A549 (cell line): ENCODE data around the gene WNK4. TPM values are rescaled to one million over a fixed set of nuclear protein-coding genes. Genes with fewer than 3 reads are reported as not detected.

Experiments
- ATAC-seq, 2 experiments: fragments of 200-7000 bp in 1 of 2; fragments of >200 bp in 1 of 2; cut with Nextera tagmentation in 1 of 2; cut with Tn5 transposase in 1 of 2; 3 replicates each; pipeline versions ENCODE4 v1.8.0 to v1.9.1; 2018 to 2020; ENCODE audit warnings: mild to moderate bottlenecking in 1 of 2, moderate library complexity in 1 of 2
- CTCF ChIA-PET: fragments of 300-600 bp; sonication (Branson Sonifier 250); formaldehyde crosslinking; extraction: SDS; loops from one replicate; lab custom pipeline; 2021; ENCODE audit warnings: antibody characterized with exemption, inconsistent platforms; lab: Yijun Ruan, JAX
- POLR2A ChIA-PET: fragments of 350-600 bp; formaldehyde crosslinking; extraction: SDS; loops from one replicate; lab custom pipeline; 2021; ENCODE audit warnings: antibody characterized with exemption, inconsistent platforms; lab: Yijun Ruan, JAX
- DNase-seq, 2 experiments: peaks; one replicate each; pipeline versions ENCODE4 v3.0.0 to v3.0.0-alpha.2; 2011 to 2016; ENCODE audit warnings: low read depth in 1 of 2, low spot score in 1 of 2
- FAIRE-seq: peaks from 2 replicates; lab custom pipeline; 2011; peaks lifted over from hg19 to GRCh38; lab: Jason Lieb, UNC
- H3K27ac ChIP-seq, 2 experiments: fragments of >200 bp; sonication (Bioruptor Twin); formaldehyde crosslinking; 3 replicates each; pipeline ENCODE4 v1.5.1; 2016 to 2017
- H3K4me1 ChIP-seq: fragments of >200 bp; sonication (Bioruptor Twin); formaldehyde crosslinking; 3 replicates; pipeline ENCODE4 v1.6.1; 2016
- H3K4me2 ChIP-seq: fragments of >200 bp; sonication (Bioruptor Twin); formaldehyde crosslinking; 3 replicates; pipeline ENCODE4 v1.6.1; 2016
- H3K4me3 ChIP-seq: fragments of >200 bp; sonication (Bioruptor Twin); formaldehyde crosslinking; 3 replicates; pipeline ENCODE4 v1.5.1; 2016
- H3K9me3 ChIP-seq: fragments of >200 bp; sonication (Bioruptor Twin); formaldehyde crosslinking; 3 replicates; pipeline ENCODE4 v1.6.1; 2016
- CHD2 ChIP-seq: fragments of 150-350 bp; IDR thresholded peaks from 2 replicates; pipeline ENCODE4 v1.6.1; 2014; ENCODE audit warnings: low read length; ENCODE audit not compliant: partially characterized antibody
- CHD4 ChIP-seq: fragments of 200-600 bp; sonication (generic); IDR thresholded peaks from 2 replicates; pipeline ENCODE4 v1.6.1; 2016; ENCODE audit warnings: antibody characterized with exemption, mild to moderate bottlenecking, borderline replicate concordance
- CTCF ChIP-seq: fragments of >200 bp; sonication (Bioruptor Twin); formaldehyde crosslinking; IDR thresholded peaks from 3 replicates; pipeline ENCODE4 v1.5.1; 2016
- E2F6 ChIP-seq: IDR thresholded peaks from 2 replicates; pipeline ENCODE4 v1.6.1; 2012; ENCODE audit warnings: low read depth, borderline replicate concordance
- EP300 ChIP-seq, 2 experiments: fragments of >200 bp; sonication (Bioruptor Twin); formaldehyde crosslinking; IDR thresholded peaks; 2 replicates in 1 of 2; 3 replicates in 1 of 2; pipeline ENCODE4 v1.6.1; 2016 to 2017
- ESRRA ChIP-seq: fragments of 150-350 bp; IDR thresholded peaks from 2 replicates; pipeline ENCODE4 v1.6.1; 2014; ENCODE audit warnings: mild to moderate bottlenecking, low read length, borderline replicate concordance
- HDAC2 ChIP-seq: fragments of 200-600 bp; sonication (generic); IDR thresholded peaks from 2 replicates; pipeline ENCODE4 v1.6.1; 2016
- KDM5A ChIP-seq: fragments of 200-600 bp; sonication (generic); IDR thresholded peaks from 2 replicates; pipeline ENCODE4 v1.6.1; 2016; ENCODE audit warnings: antibody characterized with exemption, mild to moderate bottlenecking
- NFE2L2 ChIP-seq: fragments of 150-350 bp; conservative IDR thresholded peaks from 2 replicates; pipeline ENCODE4 v1.6.1; 2014; ENCODE audit warnings: low read length
- RNF2 ChIP-seq: fragments of 200-600 bp; sonication (generic); IDR thresholded peaks from 2 replicates; pipeline ENCODE4 v1.6.1; 2016; ENCODE audit warnings: low read depth, mild to moderate bottlenecking, antibody characterized with exemption, moderate library complexity, borderline replicate concordance
- SREBF2 ChIP-seq: fragments of 450-650 bp; IDR thresholded peaks from 2 replicates; pipeline ENCODE4 v1.6.1; 2014; ENCODE audit warnings: mild to moderate bottlenecking, moderate library complexity
- USF2 ChIP-seq: fragments of 450-650 bp; IDR thresholded peaks from 2 replicates; pipeline ENCODE4 v1.6.1; 2014; ENCODE audit warnings: antibody characterized with exemption
- ZC3H11A ChIP-seq: fragments of 450-650 bp; IDR thresholded peaks from 2 replicates; pipeline ENCODE4 v1.6.1; 2014; ENCODE audit warnings: antibody characterized with exemption, mild to moderate bottlenecking
- WGBS: methylation state at CpG from one replicate; pipeline ENCODE4 v1.1.6; 2017; ENCODE audit errors: missing lambda C conversion rate; 5-methylcytosine and 5-hydroxymethylcytosine counted together
- polyA plus RNA-seq, 4 experiments: library from polyadenylated mRNA; depleted of rRNA in 3 of 4; stranded (reverse); fragments of >200 nt; fragmentation: RNase III in 1 of 4; extraction: RNeasy Plus Mini Kit Qiagen cat#74134 plus additional on column Dnase treatment in 1 of 4; gene quantifications; 2 replicates in 3 of 4; 3 replicates in 1 of 4; pipeline ENCODE4 v1.2.3, GENCODE V29; 2011 to 2017
- small RNA-seq, 6 experiments: library from RNA; depleted of rRNA; stranded (forward); fragments of <200 nt; gene quantifications; one replicate each; pipeline ENCODE3, GENCODE V24; 2012

WNK4 gene
- polyA plus RNA-seq, 2 of the 4 experiments (the other 2 are of a cell fraction): 1.1 to 1.5 TPM

- CTCF ChIA-PET: interaction anchor here (0.9 to 20.4 kb wide), 13 partner anchors 8 to 151 kb away, joined by 3 to 372 read pairs (median 33); partner anchors contain the start of genes BECN1, PSME3 and RPL27
- Histone ChIP-seq H3K27ac (0 out of 6 replicates have a peak overlapping the region, but pooled peaks of 1 of the 2 experiments have one; percentile 2), H3K4me1 (no peaks in the 10 kb centered on the region), H3K4me2 (no peak overlapping the region), H3K4me3 (no peak overlapping the region), H3K9me3 (no peaks in the 10 kb centered on the region)
- TF ChIP-seq ESRRA (no peak), CTCF (no peak), CHD2 (no peak), KDM5A (no peak), ZC3H11A (no peak), E2F6 (no peak), SREBF2 (no peak), USF2 (no peak), EP300 (IDR thresholded peaks at IDR 0.05) (no peak), RNF2 (no peak), HDAC2 (no peak), NFE2L2 (no peak), CHD4 (no peak)
- POLR2A ChIA-PET: interaction anchor here (0.7 to 1.0 kb wide), 2 partner anchors 22 to 176 kb away, joined by 3 to 12 read pairs; partner anchors contain the start of genes BECN1 and VAT1
- DNase-seq: no peak
- WGBS: 91% methylated on average over 6 of the region's 7 CpGs
- no peak for ATAC-seq
- no peak for FAIRE-seq
Measured at GRCh38 chr17:42845918-42846593, 65.6 kb downstream of the WNK4 start.

Small RNAs within 50 kb of the gene (small RNA-seq; reads per million reads assigned to genes)
- gene HMGN2P15: 0 reads per million in 6 experiments
- 0 to 0.08 (median 0) reads per million in 6 experiments for gene MIR6781

Other genes with a start within 250 kb of the WNK4 start
- 17.8 and 18.0 TPM in 2 replicates for gene NAGLU, start 244.4 kb upstream of the WNK4 start, polyA plus RNA-seq (2011; rRNA removed)
- gene NAGLU, start 244.4 kb upstream of the WNK4 start, polyA plus RNA-seq (2017; fragmentation: RNase III; extraction: RNeasy Plus Mini Kit Qiagen cat#74134 plus additional on column Dnase treatment): 28.2 to 34.5 TPM (median 34.0 TPM) in 3 replicates
- gene HSD17B1, start 227.7 kb upstream of the WNK4 start, polyA plus RNA-seq (2011; rRNA removed): 0.40 and 0.49 TPM in 2 replicates
- 1.2 to 1.9 TPM (median 1.5 TPM) in 3 replicates for gene HSD17B1, start 227.7 kb upstream of the WNK4 start, polyA plus RNA-seq (2017; fragmentation: RNase III; extraction: RNeasy Plus Mini Kit Qiagen cat#74134 plus additional on column Dnase treatment)
- 65.4 and 77.5 TPM in 2 replicates for gene COASY, start 218.5 kb upstream of the WNK4 start, polyA plus RNA-seq (2011; rRNA removed)
- gene COASY, start 218.5 kb upstream of the WNK4 start, polyA plus RNA-seq (2017; fragmentation: RNase III; extraction: RNeasy Plus Mini Kit Qiagen cat#74134 plus additional on column Dnase treatment): 103 to 113 TPM (median 112 TPM) in 3 replicates
- gene MLX, start 213.5 kb upstream of the WNK4 start, polyA plus RNA-seq (2011; rRNA removed): 48.0 and 48.6 TPM in 2 replicates
- gene MLX, start 213.5 kb upstream of the WNK4 start, polyA plus RNA-seq (2017; fragmentation: RNase III; extraction: RNeasy Plus Mini Kit Qiagen cat#74134 plus additional on column Dnase treatment): 46.3 to 48.1 TPM (median 47.0 TPM) in 3 replicates
- 17.8 and 26.1 TPM in 2 replicates for gene PSMC3IP, start 202.9 kb upstream of the WNK4 start, polyA plus RNA-seq (2011; rRNA removed)
- gene PSMC3IP, start 202.9 kb upstream of the WNK4 start, polyA plus RNA-seq (2017; fragmentation: RNase III; extraction: RNeasy Plus Mini Kit Qiagen cat#74134 plus additional on column Dnase treatment): 37.3 to 40.7 TPM (median 37.9 TPM) in 3 replicates
- gene RETREG3, start 171.2 kb upstream of the WNK4 start, polyA plus RNA-seq (2011; rRNA removed): 28.3 and 45.9 TPM in 2 replicates
- 19.4 to 24.2 TPM (median 22.6 TPM) in 3 replicates for gene RETREG3, start 171.2 kb upstream of the WNK4 start, polyA plus RNA-seq (2017; fragmentation: RNase III; extraction: RNeasy Plus Mini Kit Qiagen cat#74134 plus additional on column Dnase treatment)
- 73.3 and 79.3 TPM in 2 replicates for gene TUBG1, start 170.9 kb upstream of the WNK4 start, polyA plus RNA-seq (2011; rRNA removed)
- 151 to 161 TPM (median 156 TPM) in 3 replicates for gene TUBG1, start 170.9 kb upstream of the WNK4 start, polyA plus RNA-seq (2017; fragmentation: RNase III; extraction: RNeasy Plus Mini Kit Qiagen cat#74134 plus additional on column Dnase treatment)
- gene TUBG2, start 121.3 kb upstream of the WNK4 start, polyA plus RNA-seq (2011; rRNA removed): 14.9 and 18.6 TPM in 2 replicates
- gene TUBG2, start 121.3 kb upstream of the WNK4 start, polyA plus RNA-seq (2017; fragmentation: RNase III; extraction: RNeasy Plus Mini Kit Qiagen cat#74134 plus additional on column Dnase treatment): 27.1 to 36.1 TPM (median 30.6 TPM) in 3 replicates
- gene PLEKHH3, start 103.6 kb upstream of the WNK4 start, polyA plus RNA-seq (2011; rRNA removed): 5.3 and 5.5 TPM in 2 replicates
- 12.3 to 15.5 TPM (median 14.0 TPM) in 3 replicates for gene PLEKHH3, start 103.6 kb upstream of the WNK4 start, polyA plus RNA-seq (2017; fragmentation: RNase III; extraction: RNeasy Plus Mini Kit Qiagen cat#74134 plus additional on column Dnase treatment)
- gene CCR10, start 98.8 kb upstream of the WNK4 start, polyA plus RNA-seq (2011; rRNA removed): 0.19 and 0.23 TPM in 2 replicates
- gene CCR10, start 98.8 kb upstream of the WNK4 start, polyA plus RNA-seq (2017; fragmentation: RNase III; extraction: RNeasy Plus Mini Kit Qiagen cat#74134 plus additional on column Dnase treatment): 0.59 to 0.73 TPM (median 0.66 TPM) in 3 replicates
- gene CNTNAP1, start 98.1 kb upstream of the WNK4 start, polyA plus RNA-seq (2011; rRNA removed): 8.2 and 8.8 TPM in 2 replicates
- gene CNTNAP1, start 98.1 kb upstream of the WNK4 start, polyA plus RNA-seq (2017; fragmentation: RNase III; extraction: RNeasy Plus Mini Kit Qiagen cat#74134 plus additional on column Dnase treatment): 6.3 to 7.1 TPM (median 7.1 TPM) in 3 replicates
- gene EZH1, start 35.6 kb upstream of the WNK4 start, polyA plus RNA-seq (2011; rRNA removed): 35.4 and 41.1 TPM in 2 replicates
- gene EZH1, start 35.6 kb upstream of the WNK4 start, polyA plus RNA-seq (2017; fragmentation: RNase III; extraction: RNeasy Plus Mini Kit Qiagen cat#74134 plus additional on column Dnase treatment): 20.1 to 21.7 TPM (median 21.5 TPM) in 3 replicates
- 0.49 and 1.2 TPM in 2 replicates for gene RAMP2, start 19.4 kb upstream of the WNK4 start, polyA plus RNA-seq (2011; rRNA removed)
- gene RAMP2, start 19.4 kb upstream of the WNK4 start, polyA plus RNA-seq (2017; fragmentation: RNase III; extraction: RNeasy Plus Mini Kit Qiagen cat#74134 plus additional on column Dnase treatment): 0.30 to 1.0 TPM (median 0.87 TPM) in 3 replicates
- gene VPS25, start 7.2 kb upstream of the WNK4 start, polyA plus RNA-seq (2011; rRNA removed): 143 and 173 TPM in 2 replicates
- 118 to 132 TPM (median 119 TPM) in 3 replicates for gene VPS25, start 7.2 kb upstream of the WNK4 start, polyA plus RNA-seq (2017; fragmentation: RNase III; extraction: RNeasy Plus Mini Kit Qiagen cat#74134 plus additional on column Dnase treatment)
- gene COA3, start 18.1 kb downstream of the WNK4 start, polyA plus RNA-seq (2011; rRNA removed): 126 and 170 TPM in 2 replicates
- gene COA3, start 18.1 kb downstream of the WNK4 start, polyA plus RNA-seq (2017; fragmentation: RNase III; extraction: RNeasy Plus Mini Kit Qiagen cat#74134 plus additional on column Dnase treatment): 127 to 131 TPM (median 130 TPM) in 3 replicates
- gene CNTD1, start 18.3 kb downstream of the WNK4 start, polyA plus RNA-seq (2011; rRNA removed): 0.06 and 0.07 TPM in 2 replicates
- gene CNTD1, start 18.3 kb downstream of the WNK4 start, polyA plus RNA-seq (2017; fragmentation: RNase III; extraction: RNeasy Plus Mini Kit Qiagen cat#74134 plus additional on column Dnase treatment): 0.10 to 0.47 TPM (median 0.17 TPM) in 3 replicates
- 125 and 138 TPM in 2 replicates for gene BECN1, start 43.7 kb downstream of the WNK4 start, polyA plus RNA-seq (2011; rRNA removed)
- 98.9 to 103 TPM (median 99.8 TPM) in 3 replicates for gene BECN1, start 43.7 kb downstream of the WNK4 start, polyA plus RNA-seq (2017; fragmentation: RNase III; extraction: RNeasy Plus Mini Kit Qiagen cat#74134 plus additional on column Dnase treatment)
- gene PSME3, start 52.8 kb downstream of the WNK4 start, polyA plus RNA-seq (2011; rRNA removed): 220 and 257 TPM in 2 replicates
- 214 to 241 TPM (median 223 TPM) in 3 replicates for gene PSME3, start 52.8 kb downstream of the WNK4 start, polyA plus RNA-seq (2017; fragmentation: RNase III; extraction: RNeasy Plus Mini Kit Qiagen cat#74134 plus additional on column Dnase treatment)
- 2.7 and 3.0 TPM in 2 replicates for gene AOC2, start 64.0 kb downstream of the WNK4 start, polyA plus RNA-seq (2011; rRNA removed)
- gene AOC2, start 64.0 kb downstream of the WNK4 start, polyA plus RNA-seq (2017; fragmentation: RNase III; extraction: RNeasy Plus Mini Kit Qiagen cat#74134 plus additional on column Dnase treatment): 1.7 to 1.9 TPM (median 1.8 TPM) in 3 replicates
- 1.4 and 1.6 TPM in 2 replicates for gene AOC3, start 70.6 kb downstream of the WNK4 start, polyA plus RNA-seq (2011; rRNA removed)
- gene AOC3, start 70.6 kb downstream of the WNK4 start, polyA plus RNA-seq (2017; fragmentation: RNase III; extraction: RNeasy Plus Mini Kit Qiagen cat#74134 plus additional on column Dnase treatment): 0.79 to 1.1 TPM (median 0.97 TPM) in 3 replicates
- not detected in 2 replicates for gene G6PC1, start 120.2 kb downstream of the WNK4 start, polyA plus RNA-seq (2011; rRNA removed)
- not detected in 3 replicates for gene G6PC1, start 120.2 kb downstream of the WNK4 start, polyA plus RNA-seq (2017; fragmentation: RNase III; extraction: RNeasy Plus Mini Kit Qiagen cat#74134 plus additional on column Dnase treatment)
- gene AARSD1, start 183.8 kb downstream of the WNK4 start, polyA plus RNA-seq (2011; rRNA removed): 56.9 and 66.6 TPM in 2 replicates
- 70.7 to 82.0 TPM (median 73.0 TPM) in 3 replicates for gene AARSD1, start 183.8 kb downstream of the WNK4 start, polyA plus RNA-seq (2017; fragmentation: RNase III; extraction: RNeasy Plus Mini Kit Qiagen cat#74134 plus additional on column Dnase treatment)
- 1.0 and 1.8 TPM in 2 replicates for gene PTGES3L, start 199.5 kb downstream of the WNK4 start, polyA plus RNA-seq (2011; rRNA removed)
- 2.7 to 3.5 TPM (median 3.2 TPM) in 3 replicates for gene PTGES3L, start 199.5 kb downstream of the WNK4 start, polyA plus RNA-seq (2017; fragmentation: RNase III; extraction: RNeasy Plus Mini Kit Qiagen cat#74134 plus additional on column Dnase treatment)
- 19.1 and 21.4 TPM in 2 replicates for gene RUNDC1, start 200.0 kb downstream of the WNK4 start, polyA plus RNA-seq (2011; rRNA removed)
- 18.7 to 19.7 TPM (median 19.5 TPM) in 3 replicates for gene RUNDC1, start 200.0 kb downstream of the WNK4 start, polyA plus RNA-seq (2017; fragmentation: RNase III; extraction: RNeasy Plus Mini Kit Qiagen cat#74134 plus additional on column Dnase treatment)
- gene RPL27, start 217.8 kb downstream of the WNK4 start, polyA plus RNA-seq (2011; rRNA removed): 5,588 and 5,746 TPM in 2 replicates
- gene RPL27, start 217.8 kb downstream of the WNK4 start, polyA plus RNA-seq (2017; fragmentation: RNase III; extraction: RNeasy Plus Mini Kit Qiagen cat#74134 plus additional on column Dnase treatment): 2,894 to 2,977 TPM (median 2,925 TPM) in 3 replicates
- gene IFI35, start 226.2 kb downstream of the WNK4 start, polyA plus RNA-seq (2011; rRNA removed): 20.2 and 21.3 TPM in 2 replicates
- 10.6 to 12.9 TPM (median 10.8 TPM) in 3 replicates for gene IFI35, start 226.2 kb downstream of the WNK4 start, polyA plus RNA-seq (2017; fragmentation: RNase III; extraction: RNeasy Plus Mini Kit Qiagen cat#74134 plus additional on column Dnase treatment)
- 167 and 169 TPM in 2 replicates for gene VAT1, start 241.8 kb downstream of the WNK4 start, polyA plus RNA-seq (2011; rRNA removed)
- 117 to 153 TPM (median 149 TPM) in 3 replicates for gene VAT1, start 241.8 kb downstream of the WNK4 start, polyA plus RNA-seq (2017; fragmentation: RNase III; extraction: RNeasy Plus Mini Kit Qiagen cat#74134 plus additional on column Dnase treatment)
- 0.19 and 0.33 TPM in 2 replicates for gene RND2, start 244.6 kb downstream of the WNK4 start, polyA plus RNA-seq (2011; rRNA removed)
- 0.14 to 0.37 TPM (median 0.28 TPM) in 3 replicates for gene RND2, start 244.6 kb downstream of the WNK4 start, polyA plus RNA-seq (2017; fragmentation: RNase III; extraction: RNeasy Plus Mini Kit Qiagen cat#74134 plus additional on column Dnase treatment)